Measurements from ENCODE around the gene SAYSD1.
"Not testable (repeated sequence)": the region's sequence is repeated elsewhere in the genome, so short reads cannot be mapped to it uniquely, and the experiment has no call there.

The SAYSD1 gene, protein sequence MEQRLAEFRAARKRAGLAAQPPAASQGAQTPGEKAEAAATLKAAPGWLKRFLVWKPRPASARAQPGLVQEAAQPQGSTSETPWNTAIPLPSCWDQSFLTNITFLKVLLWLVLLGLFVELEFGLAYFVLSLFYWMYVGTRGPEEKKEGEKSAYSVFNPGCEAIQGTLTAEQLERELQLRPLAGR

DNA sequence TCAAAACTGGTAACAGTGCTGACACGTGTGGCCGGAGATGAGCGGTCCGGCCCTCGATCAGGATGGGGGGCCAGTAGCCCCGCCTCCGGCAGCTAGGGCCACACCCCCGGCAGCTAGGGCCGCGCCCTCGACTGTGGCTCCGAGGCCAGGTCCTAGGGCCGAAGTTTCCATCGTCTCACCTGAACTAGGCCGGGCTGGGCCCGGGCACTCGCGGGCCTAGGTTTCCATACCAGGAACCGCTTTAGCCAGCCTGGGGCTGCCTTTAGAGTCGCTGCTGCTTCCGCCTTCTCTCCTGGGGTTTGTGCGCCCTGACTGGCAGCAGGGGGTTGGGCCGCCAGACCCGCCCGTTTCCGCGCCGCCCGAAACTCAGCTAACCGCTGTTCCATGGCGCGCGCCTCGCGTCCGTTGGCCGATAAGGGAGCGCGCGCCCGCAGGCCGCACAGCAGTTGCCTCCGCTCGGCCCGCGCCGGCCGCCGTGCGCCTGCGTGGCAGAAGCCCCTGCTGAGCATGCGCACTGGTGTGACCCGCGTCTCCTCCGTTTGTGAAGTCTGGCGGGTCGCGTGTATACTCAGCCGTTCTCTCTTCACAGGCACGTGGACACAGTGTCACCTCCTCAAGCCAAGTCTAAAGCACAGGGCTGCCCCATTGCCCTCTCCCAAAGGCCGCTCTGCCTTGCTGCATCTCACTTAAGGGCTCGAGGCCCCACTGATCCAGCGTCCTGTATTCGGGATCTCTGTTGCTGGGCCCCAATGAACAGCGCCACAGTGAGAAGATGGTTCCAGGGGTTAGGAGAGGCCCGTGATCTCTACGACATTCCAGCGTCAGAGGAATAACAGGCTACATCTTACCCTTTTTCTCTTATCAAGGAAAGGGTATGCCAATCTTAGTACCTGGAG lies at the start of gene SAYSD1:
SAYSD1 (minus strand) TSS at position 483 of the 896 bp plus-strand sequence; CDS start at position 386, 97 bp downstream.
- DNase-seq = peak; percentile 86

GRCh38 chr6:39157511-39157910 lies 42.5 kb upstream of the SAYSD1 start:
- DNase-seq = no peak

GRCh38 chr6:39156801-39157200 lies 41.8 kb upstream of the SAYSD1 start:
- no peak for DNase-seq

DNA sequence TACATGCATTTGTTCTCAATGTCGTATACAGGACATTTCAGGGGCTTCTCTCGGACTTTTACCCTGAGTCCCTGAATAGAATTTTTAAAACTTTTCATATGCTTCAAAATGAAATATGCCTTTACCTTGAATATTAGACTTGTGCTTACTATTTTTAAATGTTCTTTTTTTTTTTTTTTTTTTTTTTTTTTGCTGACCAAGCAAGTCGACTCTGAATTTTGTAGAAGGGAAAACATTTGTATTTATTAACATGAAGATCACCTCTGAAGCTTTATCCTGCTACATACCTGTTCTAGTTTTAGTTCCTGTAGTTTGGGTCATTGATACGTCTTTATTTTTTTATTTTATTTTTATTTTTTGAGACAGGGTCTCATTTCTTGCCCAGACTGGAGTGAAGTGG lies 39.7 kb upstream of the SAYSD1 start:
- DNase-seq = no peak

DNA sequence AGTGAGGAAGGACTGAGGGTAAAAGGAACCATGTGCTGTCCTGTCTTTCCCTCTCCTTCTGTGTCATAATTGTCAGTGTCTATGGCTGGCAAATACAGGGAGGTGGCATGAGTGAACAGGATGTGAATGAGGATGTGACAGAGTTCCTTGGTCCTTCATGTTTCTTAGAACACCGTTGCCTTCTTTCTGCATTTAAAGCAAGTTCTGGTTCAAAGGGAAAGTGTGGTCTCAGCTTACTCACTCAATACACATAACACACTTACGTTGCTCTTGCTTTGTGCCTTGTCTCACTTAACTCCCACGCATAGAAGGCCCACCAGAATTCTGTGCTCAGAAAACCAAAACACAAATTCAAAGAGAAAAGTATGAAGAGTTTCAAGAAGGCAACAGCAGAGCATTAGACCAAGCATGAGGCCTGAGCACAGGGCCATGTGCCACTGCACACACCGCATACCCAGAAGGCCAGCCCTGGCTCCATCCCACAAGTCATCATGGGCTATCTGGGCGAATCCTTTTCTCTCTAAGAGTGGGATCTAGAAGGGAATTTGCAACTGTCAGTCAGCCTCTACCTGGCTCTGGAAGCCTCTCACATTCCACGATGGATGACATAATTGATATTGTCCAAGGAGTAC lies 38.9 kb upstream of the SAYSD1 start:
- no peak for DNase-seq

- no peak for DNase-seq
Measured at GRCh38 chr6:39152262-39152661, 37.3 kb upstream of the SAYSD1 start.

DNA sequence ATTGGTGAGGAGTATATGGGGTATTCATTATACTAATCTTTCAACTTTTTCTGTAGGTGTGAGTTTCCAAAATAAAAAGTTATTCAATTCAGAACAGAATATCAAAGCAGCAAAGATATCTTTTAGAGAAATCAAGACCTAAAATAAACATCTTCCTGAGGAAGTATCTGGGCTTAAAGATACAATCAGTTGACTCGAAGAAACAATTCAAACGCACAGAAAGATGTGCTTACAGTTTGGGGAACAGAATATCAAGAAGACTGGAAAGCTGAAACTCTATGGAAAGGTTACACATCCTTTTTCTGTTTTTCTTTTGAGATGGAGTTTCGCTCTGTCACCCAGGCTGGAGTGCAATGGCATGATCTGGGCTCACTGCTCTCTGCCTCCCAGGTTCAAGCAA lies 36.2 kb upstream of the SAYSD1 start:
- DNase-seq = no peak

DNA sequence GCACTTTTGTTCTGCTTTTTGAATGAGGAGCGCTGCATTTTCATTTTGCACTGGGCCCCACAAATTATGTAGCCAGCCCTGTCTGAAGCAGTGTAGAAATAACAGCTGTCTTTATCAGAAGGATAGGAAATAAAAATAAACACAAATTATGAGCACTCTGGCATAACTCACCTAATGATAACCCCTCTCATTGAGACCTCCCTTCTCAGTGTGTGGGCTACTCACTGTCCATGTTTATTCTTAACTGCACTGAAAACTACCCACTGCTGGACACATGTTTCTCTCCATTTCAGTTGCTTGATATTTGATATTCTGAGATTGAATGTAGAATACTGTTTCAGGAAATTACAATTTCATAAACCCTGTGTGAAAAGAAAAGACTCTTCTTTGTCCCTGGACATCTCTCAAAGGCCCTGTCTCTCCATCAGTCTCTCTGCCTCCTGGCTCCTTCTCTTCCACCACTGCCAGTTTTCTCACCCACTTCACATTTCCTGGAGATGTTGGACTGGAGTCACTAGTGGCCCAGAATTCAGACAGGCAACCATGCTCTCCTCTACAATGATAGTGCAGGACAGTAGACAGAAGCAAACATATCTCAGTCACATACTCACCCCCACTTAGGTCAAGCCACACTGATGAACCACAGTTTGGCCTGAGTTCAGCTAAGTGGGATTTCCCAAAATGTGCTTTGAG lies 29.6 kb upstream of the SAYSD1 start:
- no peak for DNase-seq

DNA sequence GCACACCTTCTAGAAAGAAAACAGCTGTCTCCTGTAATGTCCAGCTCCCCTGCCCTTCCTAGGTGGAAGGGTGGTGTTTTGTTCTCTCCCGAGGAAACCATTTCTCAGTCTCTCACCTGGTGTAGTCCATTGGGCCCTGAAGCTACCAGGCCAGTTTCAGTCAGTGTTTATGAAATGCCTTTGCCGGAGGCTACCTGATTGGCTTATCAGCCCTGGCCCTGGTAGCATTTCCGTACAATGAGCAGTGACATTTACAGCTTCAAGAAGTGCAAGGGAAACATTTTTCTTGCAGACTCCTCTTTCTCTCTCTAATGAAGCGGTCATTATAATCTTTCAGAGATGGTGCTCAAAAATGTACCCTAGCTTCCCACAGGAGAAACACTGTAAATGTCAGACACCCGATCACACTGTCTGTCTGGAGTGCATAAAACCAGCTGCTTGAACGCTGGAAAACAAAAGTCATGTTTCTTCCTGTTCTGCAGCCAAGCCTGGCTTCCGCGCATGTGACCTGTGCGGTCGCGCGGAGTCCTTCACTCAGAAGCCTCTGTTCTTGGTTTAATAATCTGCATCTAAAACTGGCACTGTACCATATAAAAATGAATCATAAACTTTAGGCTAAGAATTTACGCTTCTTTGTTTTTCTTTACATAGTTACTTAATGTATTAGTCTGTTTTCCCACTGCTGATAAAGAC lies 28.4 kb upstream of the SAYSD1 start:
- no peak for DNase-seq

GRCh38 chr6:39140556-39141167 lies 25.7 kb upstream of the SAYSD1 start:
- no peak for DNase-seq

- no peak for DNase-seq
Measured at GRCh38 chr6:39137245-39137644, 22.3 kb upstream of the SAYSD1 start.

- DNase-seq = not testable (repeated sequence)
Measured at GRCh38 chr6:39136207-39136606, 21.2 kb upstream of the SAYSD1 start.

- not testable (repeated sequence) for DNase-seq
Measured at GRCh38 chr6:39134761-39135160, 19.8 kb upstream of the SAYSD1 start.

- DNase-seq = no peak
Measured at GRCh38 chr6:39130691-39131090, 15.7 kb upstream of the SAYSD1 start.

DNA sequence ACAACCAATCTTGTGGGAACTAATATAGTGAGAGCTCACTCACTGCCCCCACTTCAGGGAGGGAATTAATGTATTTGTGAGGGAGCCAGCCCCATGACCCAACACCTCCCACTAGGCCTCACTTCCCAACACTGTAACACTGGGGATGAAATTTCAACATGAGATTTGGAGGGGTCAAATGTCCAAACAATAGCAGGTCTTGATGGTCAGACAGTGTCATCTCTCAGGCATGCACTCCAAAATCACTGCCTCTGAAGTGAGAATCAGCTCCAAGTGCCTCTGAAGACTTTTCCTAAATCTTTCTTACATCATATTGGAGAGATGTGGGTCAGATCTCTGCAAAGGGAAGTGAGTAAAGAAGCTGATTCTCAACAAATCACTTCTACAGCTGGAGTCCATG lies 13.8 kb upstream of the SAYSD1 start:
- DNase-seq = no peak

GRCh38 chr6:39128106-39128505 lies 13.1 kb upstream of the SAYSD1 start:
- no peak for DNase-seq

DNA sequence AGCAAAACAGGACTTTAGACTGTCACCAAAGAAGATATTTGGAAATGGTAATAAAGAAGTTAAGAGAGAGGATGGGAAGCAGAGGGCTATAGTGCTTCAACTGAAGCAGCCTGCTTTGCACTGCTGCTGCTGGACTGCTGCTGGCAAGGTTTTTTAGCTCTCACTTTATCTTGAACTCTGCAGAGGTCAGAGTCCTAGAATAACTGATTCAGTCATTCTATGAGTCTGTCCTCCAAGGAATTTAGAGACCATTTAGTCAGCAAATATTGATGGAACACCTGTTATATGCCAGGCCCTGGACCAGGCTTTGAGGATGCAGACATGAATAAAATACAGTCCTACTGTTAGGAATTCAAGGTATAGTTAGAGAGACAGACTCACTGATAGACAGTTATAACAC lies 9.1 kb upstream of the SAYSD1 start:
- DNase-seq = no peak

GRCh38 chr6:39118921-39119320 lies 3.9 kb upstream of the SAYSD1 start:
- DNase-seq = no peak

GRCh38 chr6:39114388-39114703 lies 640 bp downstream of the SAYSD1 start:
- no peak for DNase-seq

DNA sequence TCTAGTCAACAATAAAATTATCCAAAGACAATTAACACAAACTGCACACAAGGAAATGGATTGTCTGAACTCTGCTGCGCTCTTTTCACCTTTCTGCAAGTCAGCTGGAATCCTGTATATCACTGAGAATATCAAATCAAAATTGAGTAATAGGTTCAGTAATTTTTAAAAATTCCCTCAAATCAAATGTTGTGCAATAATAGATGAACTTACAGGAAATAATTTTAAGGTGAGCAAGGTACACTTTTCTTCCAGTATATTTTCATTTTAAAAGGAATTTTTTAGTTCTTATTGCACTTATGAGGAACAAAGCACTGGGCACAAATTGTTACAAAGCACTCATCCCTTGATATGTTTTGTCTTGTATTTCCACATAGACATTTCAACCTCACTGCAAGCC lies 1.2 kb downstream of the SAYSD1 start:
- no peak for DNase-seq

DNA sequence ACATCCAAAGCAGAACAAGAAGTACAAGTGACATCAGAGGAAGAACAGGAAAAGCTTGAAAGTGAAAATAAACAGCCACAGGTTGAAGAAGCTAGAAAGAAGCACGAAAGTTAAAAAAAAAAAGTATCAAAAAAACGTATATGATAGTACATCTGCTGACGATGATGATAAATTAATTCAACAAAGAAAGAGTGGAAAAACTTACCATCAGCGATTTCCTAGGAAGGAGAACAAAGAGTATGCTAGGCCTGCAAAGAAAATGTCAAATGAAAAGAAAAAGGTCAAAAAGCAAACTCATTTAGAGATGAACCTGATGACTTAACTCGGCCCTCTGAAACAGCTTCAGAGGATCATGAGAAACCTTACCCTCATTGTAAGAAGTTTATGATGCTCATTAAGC lies 3.7 kb downstream of the SAYSD1 start:
- no peak for DNase-seq

GRCh38 chr6:39108041-39108839 lies 6.7 kb downstream of the SAYSD1 start:
- no peak for DNase-seq
